ENCODE data around the gene POLA1. TPM values are rescaled to one million over a fixed set of nuclear protein-coding genes. Genes with fewer than 3 reads are reported as not detected.
"Not testable (repeated sequence)": the region's sequence is repeated elsewhere in the genome, so short reads cannot be mapped to it uniquely, and the experiment has no call there.

Gene POLA1
- total RNA-seq, 1 donor = 13.8 TPM

GRCh38 chrX:24862343-24862742, 168.6 kb downstream of the POLA1 start:
- DNase-seq (ENCODE audit: low read depth) = peak; percentile 65
- TF ChIP-seq CTCF (IDR thresholded peaks at IDR 0.05; ENCODE audit: insufficient read depth, low read depth, low read length) = no peak
- H3K4me3 ChIP-seq (ENCODE audit: low read depth, low read length) = no peak overlapping the region

DNA sequence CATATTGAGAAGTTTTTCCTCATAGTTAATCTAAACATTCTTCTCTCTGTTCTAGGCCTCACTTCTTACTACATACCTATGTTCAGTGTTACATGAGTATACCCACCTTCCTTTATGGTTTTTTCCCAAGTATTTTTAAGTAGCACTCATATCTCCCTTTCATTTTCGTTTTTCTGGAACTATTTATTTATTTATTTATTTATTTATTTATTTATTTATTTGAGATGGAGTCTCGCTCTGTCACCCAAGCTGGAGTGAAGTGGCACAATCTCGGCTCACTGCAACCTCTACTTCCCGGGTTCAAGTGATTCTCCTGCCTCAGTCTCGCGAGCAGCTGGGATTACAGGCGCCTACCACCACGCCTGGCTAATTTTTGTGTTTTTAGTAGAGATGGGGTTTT, 170.1 kb downstream of the POLA1 start:
- not testable (repeated sequence) for H3K4me3 ChIP-seq (ENCODE audit: low read depth, low read length); DNase-seq (ENCODE audit: low read depth)

DNA sequence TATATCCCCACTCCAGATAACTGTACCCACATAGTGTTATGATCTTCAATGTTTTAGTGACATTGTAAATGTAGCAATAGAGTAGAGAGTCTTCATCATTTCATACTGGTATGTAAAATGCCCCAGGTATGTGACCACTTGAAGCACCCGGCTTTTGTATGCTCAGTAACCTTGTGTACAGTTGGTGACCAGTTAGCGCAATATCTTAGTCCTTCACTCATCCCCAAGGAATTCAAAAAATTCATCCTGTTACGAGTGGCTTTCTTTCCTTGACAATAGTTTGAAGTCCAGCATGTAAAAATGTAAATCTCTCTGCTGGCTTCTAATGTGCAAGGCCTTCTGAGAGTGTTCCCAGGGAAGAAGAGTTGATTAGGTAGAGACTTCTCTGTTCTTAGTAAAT, 176.4 kb downstream of the POLA1 start:
- DNase-seq (ENCODE audit: low read depth) = peak; percentile 32
- H3K4me3 ChIP-seq (ENCODE audit: low read depth, low read length) = no peak overlapping the region
- no peak for TF ChIP-seq CTCF (IDR thresholded peaks at IDR 0.05; ENCODE audit: insufficient read depth, low read depth, low read length)

DNA sequence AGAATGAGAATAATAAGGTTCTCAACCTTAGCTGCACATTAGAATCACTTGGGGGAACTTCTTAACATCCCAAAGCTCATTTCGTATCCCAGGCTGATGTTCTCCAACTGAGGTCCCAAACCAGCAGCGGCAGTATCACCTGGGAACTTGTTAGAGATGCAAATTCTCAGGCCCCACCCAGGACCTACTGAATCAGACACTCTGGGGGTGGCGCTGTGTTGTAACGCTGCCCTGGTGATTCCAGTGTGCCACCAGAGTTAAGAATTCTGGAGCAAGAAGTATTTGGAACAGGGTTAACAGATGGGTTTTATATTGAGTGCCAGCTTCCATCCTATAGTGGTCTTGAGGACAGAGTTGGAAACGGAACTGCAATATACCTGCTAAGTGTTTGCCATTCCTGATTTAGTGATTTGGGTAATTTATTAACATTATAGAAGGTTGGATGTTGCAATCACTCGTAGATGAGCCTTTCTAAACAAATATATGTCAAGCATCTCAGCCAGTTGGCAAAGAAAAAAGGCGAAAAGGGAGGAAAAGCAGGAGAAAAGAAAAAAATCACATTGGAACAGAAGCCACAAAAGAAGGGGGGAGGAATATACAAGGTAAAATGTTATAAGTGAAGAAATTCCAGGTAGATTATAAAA, 181.0 kb downstream of the POLA1 start:
- no peak for TF ChIP-seq CTCF (IDR thresholded peaks at IDR 0.05; ENCODE audit: insufficient read depth, low read depth, low read length)
- DNase-seq (ENCODE audit: low read depth) = no peak

GRCh38 chrX:24876530-24877287, 183.0 kb downstream of the POLA1 start:
- no peak for TF ChIP-seq CTCF (IDR thresholded peaks at IDR 0.05; ENCODE audit: insufficient read depth, low read depth, low read length)
- no peak overlapping the region for H3K4me3 ChIP-seq (ENCODE audit: low read depth, low read length)
- DNase-seq (ENCODE audit: low read depth) = no peak

More for the DNA sequence above, 181.0 kb downstream of the POLA1 start:
- H3K4me3 ChIP-seq (ENCODE audit: low read depth, low read length) = no peak overlapping the region

DNA sequence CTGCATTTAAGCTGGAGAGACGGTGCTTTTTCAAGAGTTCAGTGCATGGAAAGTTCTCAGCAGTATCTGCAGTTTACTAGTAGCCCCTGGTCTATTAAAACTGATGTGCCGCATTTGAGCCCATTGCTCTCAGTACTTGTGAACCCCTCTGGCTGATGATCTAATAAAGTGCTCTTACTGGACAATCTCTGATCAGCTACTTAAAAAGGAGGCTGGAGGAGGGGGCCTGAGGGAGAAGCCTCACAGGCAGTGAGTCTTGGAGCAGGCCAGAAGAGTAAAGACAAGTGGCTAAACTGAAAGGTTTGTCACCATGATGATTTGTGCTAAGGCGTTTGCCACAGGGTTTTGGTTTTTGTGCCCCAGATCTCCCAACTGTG, 183.6 kb downstream of the POLA1 start:
- no peak overlapping the region for H3K4me3 ChIP-seq (ENCODE audit: low read depth, low read length)
- no peak for TF ChIP-seq CTCF (IDR thresholded peaks at IDR 0.05; ENCODE audit: insufficient read depth, low read depth, low read length)
- DNase-seq (ENCODE audit: low read depth) = no peak

GRCh38 chrX:24877854-24878650, 184.3 kb downstream of the POLA1 start:
- no peak for TF ChIP-seq CTCF (IDR thresholded peaks at IDR 0.05; ENCODE audit: insufficient read depth, low read depth, low read length)
- H3K4me3 ChIP-seq (ENCODE audit: low read depth, low read length) = no peak overlapping the region
- peak; percentile 10 for DNase-seq (ENCODE audit: low read depth)
